ENCODE data around the gene PAGE4.

Gene PAGE4

GRCh38 chrX:49868739-49869138 lies 39.6 kb downstream of the PAGE4 start:
- no peak for DNase-seq

- DNase-seq: peak in 4 of 51 donors; percentile 2 to 10 (median 6)
Observed at GRCh38 chrX:49876750-49877149, 47.6 kb downstream of the PAGE4 start.

- DNase-seq: no peak
Observed at GRCh38 chrX:49877397-49878101, 48.4 kb downstream of the PAGE4 start.

- DNase-seq: peak in 18 of 51 donors; percentile 8 to 71 (median 30)
Observed at GRCh38 chrX:49878128-49878833, 49.2 kb downstream of the PAGE4 start.

- DNase-seq: peak in 50 of 51 donors; percentile 25 to 86 (median 62)
Observed at GRCh38 chrX:49878834-49879655, 49.9 kb downstream of the PAGE4 start, which contains the start of gene USP27X. USP27X (plus strand) TSS chrX:49879484; CDS start chrX:49880308, 824 bp downstream.

GRCh38 chrX:49879656-49880277 lies 50.7 kb downstream of the PAGE4 start:
- peak in 4 of 51 donors; percentile 18 to 48 (median 28) for DNase-seq

- DNase-seq: no peak
Observed at GRCh38 chrX:49880668-49881067, 51.6 kb downstream of the PAGE4 start.
